ENCODE measurements around the gene CBLB. TPM values are rescaled to one million over a fixed set of nuclear protein-coding genes. Genes with fewer than 3 reads are reported as not detected.
A peak's percentile ranks its signal among the peaks of the same experiment; 100 is the strongest.

CBLB gene
- total and polyA plus RNA-seq, 2 donors (not counting 1 experiment from before 2014, with no cell fraction given) = 26.9 to 28.5 TPM

DNA sequence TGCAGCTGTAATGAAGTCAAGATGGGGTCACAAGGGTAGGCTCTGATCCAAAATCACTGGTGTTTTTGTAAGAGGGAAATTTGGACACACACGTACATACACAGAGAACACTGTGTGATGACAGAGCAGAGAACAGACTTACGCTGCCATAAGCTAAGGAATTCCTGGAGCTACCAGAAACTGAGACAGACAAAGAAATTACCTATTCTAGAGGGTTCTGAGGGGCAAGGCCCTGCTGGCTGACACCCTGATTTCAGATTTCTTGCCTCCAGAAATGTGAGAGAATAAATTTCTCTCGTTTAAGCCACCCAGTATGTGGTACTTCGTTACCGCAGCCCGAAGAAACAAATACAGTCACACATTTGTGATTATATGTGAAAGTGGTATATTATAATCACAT is 24.8 kb downstream of the CBLB start:
- no peaks in the 10 kb centered on the region for H3K9me3 ChIP-seq (ENCODE audit: control insufficient read depth, insufficient read depth, low read depth, low read length)
- no peak overlapping the region for H3K4me2 ChIP-seq (ENCODE audit: extremely low read depth, insufficient read depth, low read length)
- no peaks in the 10 kb centered on the region for H3K36me3 ChIP-seq (ENCODE audit: control insufficient read depth, insufficient read depth, low read length)
- peaks cover 2% of the 10 kb centered on the region for H3K4me1 ChIP-seq (ENCODE audit: control insufficient read depth, extremely low read depth, insufficient read depth, low read length)
- H3K27ac ChIP-seq (ENCODE audit: insufficient read depth, low read length) = no peak overlapping the region
- peaks cover 1% of the 10 kb centered on the region for H3K79me2 ChIP-seq (ENCODE audit: control insufficient read depth, insufficient read depth, low read length)
- no peak overlapping the region for H2AFZ ChIP-seq (ENCODE audit: low read length)
- no peak for TF ChIP-seq EZH2 (IDR thresholded peaks at IDR 0.05; ENCODE audit: low read length, missing control alignments)
- TF ChIP-seq, protein P1, sequence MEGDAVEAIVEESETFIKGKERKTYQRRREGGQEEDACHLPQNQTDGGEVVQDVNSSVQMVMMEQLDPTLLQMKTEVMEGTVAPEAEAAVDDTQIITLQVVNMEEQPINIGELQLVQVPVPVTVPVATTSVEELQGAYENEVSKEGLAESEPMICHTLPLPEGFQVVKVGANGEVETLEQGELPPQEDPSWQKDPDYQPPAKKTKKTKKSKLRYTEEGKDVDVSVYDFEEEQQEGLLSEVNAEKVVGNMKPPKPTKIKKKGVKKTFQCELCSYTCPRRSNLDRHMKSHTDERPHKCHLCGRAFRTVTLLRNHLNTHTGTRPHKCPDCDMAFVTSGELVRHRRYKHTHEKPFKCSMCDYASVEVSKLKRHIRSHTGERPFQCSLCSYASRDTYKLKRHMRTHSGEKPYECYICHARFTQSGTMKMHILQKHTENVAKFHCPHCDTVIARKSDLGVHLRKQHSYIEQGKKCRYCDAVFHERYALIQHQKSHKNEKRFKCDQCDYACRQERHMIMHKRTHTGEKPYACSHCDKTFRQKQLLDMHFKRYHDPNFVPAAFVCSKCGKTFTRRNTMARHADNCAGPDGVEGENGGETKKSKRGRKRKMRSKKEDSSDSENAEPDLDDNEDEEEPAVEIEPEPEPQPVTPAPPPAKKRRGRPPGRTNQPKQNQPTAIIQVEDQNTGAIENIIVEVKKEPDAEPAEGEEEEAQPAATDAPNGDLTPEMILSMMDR (conservative IDR thresholded peaks at IDR 0.05 in 1 of 2, IDR thresholded peaks at IDR 0.05 in 1 of 2; ENCODE audit: low read depth in 1 of 2, low read length in 2 of 2) = no peak
- no peak overlapping the region for H3K4me3 ChIP-seq (replicated peaks in 1 of 4; ENCODE audit: control extremely low read depth in 1 of 4, insufficient read depth in 1 of 4, low read depth in 3 of 4, low read length in 4 of 4)
- no peaks in the 10 kb centered on the region for H4K20me1 ChIP-seq (ENCODE audit: control insufficient read depth, extremely low read depth, insufficient read depth, low read length)
- DNase-seq (ENCODE audit: low read depth in 2 of 2) = no peak
- H3K27me3 ChIP-seq (ENCODE audit: control insufficient read depth, insufficient read depth, low read length) = no peaks in the 10 kb centered on the region
- no peak overlapping the region for H3K9ac ChIP-seq (ENCODE audit: insufficient read depth, low read length)

DNA sequence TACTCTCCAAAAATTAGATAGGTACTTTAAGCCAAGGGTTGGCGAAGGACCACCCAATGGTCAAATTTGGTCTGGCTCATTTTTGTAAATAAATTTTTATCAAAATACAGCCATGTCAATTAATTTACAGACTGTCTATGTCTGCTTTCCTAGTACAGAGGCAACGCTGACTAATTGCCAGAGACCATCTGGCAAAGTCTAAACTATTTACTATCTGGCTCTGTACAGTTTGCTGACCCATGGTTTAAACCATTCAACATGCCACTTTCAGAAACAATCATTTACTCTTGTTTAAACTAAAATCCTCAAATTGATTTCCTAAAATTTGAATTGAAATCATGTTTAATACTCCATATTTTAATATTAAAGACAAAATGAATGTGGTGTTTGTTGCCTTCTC is 25.9 kb downstream of the CBLB start:
- H3K9me3 ChIP-seq (ENCODE audit: control insufficient read depth, insufficient read depth, low read depth, low read length) = no peaks in the 10 kb centered on the region
- no peak overlapping the region for H2AFZ ChIP-seq (ENCODE audit: low read length)
- TF ChIP-seq EZH2 (IDR thresholded peaks at IDR 0.05; ENCODE audit: low read length, missing control alignments) = no peak
- H4K20me1 ChIP-seq (ENCODE audit: control insufficient read depth, extremely low read depth, insufficient read depth, low read length) = no peaks in the 10 kb centered on the region
- DNase-seq (ENCODE audit: low read depth in 2 of 2) = peak; percentile 53 to 58
- H3K36me3 ChIP-seq (ENCODE audit: control insufficient read depth, insufficient read depth, low read length) = no peaks in the 10 kb centered on the region
- H3K27me3 ChIP-seq (ENCODE audit: control insufficient read depth, insufficient read depth, low read length) = no peaks in the 10 kb centered on the region
- peaks cover 2% of the 10 kb centered on the region for H3K4me1 ChIP-seq (ENCODE audit: control insufficient read depth, extremely low read depth, insufficient read depth, low read length)
- no peak overlapping the region for H3K9ac ChIP-seq (ENCODE audit: insufficient read depth, low read length)
- H3K4me2 ChIP-seq (ENCODE audit: extremely low read depth, insufficient read depth, low read length) = no peak overlapping the region
- no peak overlapping the region for H3K4me3 ChIP-seq (replicated peaks in 1 of 4; ENCODE audit: control extremely low read depth in 1 of 4, insufficient read depth in 1 of 4, low read depth in 3 of 4, low read length in 4 of 4)
- H3K79me2 ChIP-seq (ENCODE audit: control insufficient read depth, insufficient read depth, low read length) = peaks cover 1% of the 10 kb centered on the region
- H3K27ac ChIP-seq (ENCODE audit: insufficient read depth, low read length) = no peak overlapping the region

DNA sequence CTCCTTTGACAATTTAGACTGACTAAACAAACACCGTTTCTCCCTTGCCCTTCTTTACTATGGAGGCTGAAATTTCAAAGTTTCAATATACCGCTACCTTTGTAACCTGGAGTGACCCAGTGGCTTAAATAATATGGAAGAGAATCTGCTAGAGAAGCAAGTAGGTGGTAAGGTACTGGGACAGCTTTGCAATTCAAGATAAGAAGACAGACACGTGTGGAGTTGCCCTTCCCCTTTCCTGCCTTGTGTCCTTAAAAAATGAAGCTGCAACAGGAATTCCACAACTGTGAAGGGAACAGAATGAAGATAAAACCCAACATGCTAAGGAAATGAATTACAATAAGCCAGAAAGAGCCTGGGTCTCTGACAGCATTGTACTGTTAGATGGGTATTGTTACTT is 26.4 kb downstream of the CBLB start:
- H3K4me3 ChIP-seq (replicated peaks in 1 of 4; ENCODE audit: control extremely low read depth in 1 of 4, insufficient read depth in 1 of 4, low read depth in 3 of 4, low read length in 4 of 4) = no peak overlapping the region
- H3K4me2 ChIP-seq (ENCODE audit: extremely low read depth, insufficient read depth, low read length) = no peak overlapping the region
- no peak overlapping the region for H2AFZ ChIP-seq (ENCODE audit: low read length)
- H4K20me1 ChIP-seq (ENCODE audit: control insufficient read depth, extremely low read depth, insufficient read depth, low read length) = no peaks in the 10 kb centered on the region
- TF ChIP-seq, protein P1 (conservative IDR thresholded peaks at IDR 0.05 in 1 of 2, IDR thresholded peaks at IDR 0.05 in 1 of 2; ENCODE audit: low read depth in 1 of 2, low read length in 2 of 2) = no peak
- TF ChIP-seq EZH2 (IDR thresholded peaks at IDR 0.05; ENCODE audit: low read length, missing control alignments) = no peak
- H3K27ac ChIP-seq (ENCODE audit: insufficient read depth, low read length) = no peak overlapping the region
- DNase-seq (ENCODE audit: low read depth in 2 of 2) = no peak
- peaks cover 1% of the 10 kb centered on the region for H3K79me2 ChIP-seq (ENCODE audit: control insufficient read depth, insufficient read depth, low read length)
- no peak overlapping the region for H3K9ac ChIP-seq (ENCODE audit: insufficient read depth, low read length)
- no peaks in the 10 kb centered on the region for H3K27me3 ChIP-seq (ENCODE audit: control insufficient read depth, insufficient read depth, low read length)
- H3K9me3 ChIP-seq (ENCODE audit: control insufficient read depth, insufficient read depth, low read depth, low read length) = no peaks in the 10 kb centered on the region
- H3K4me1 ChIP-seq (ENCODE audit: control insufficient read depth, extremely low read depth, insufficient read depth, low read length) = peaks cover 2% of the 10 kb centered on the region
- no peaks in the 10 kb centered on the region for H3K36me3 ChIP-seq (ENCODE audit: control insufficient read depth, insufficient read depth, low read length)
